HepG2 (cell line): ENCODE data around the gene CARHSP1. TPM values are rescaled to one million over a fixed set of nuclear protein-coding genes. Genes with fewer than 3 reads are reported as not detected.
A peak's percentile ranks its signal among the peaks of the same experiment; 100 is the strongest.

ENCODE experiments used
- HDAC2 ChIP-seq: sonication (generic); formaldehyde crosslinking; IDR thresholded peaks from 2 replicates; pipeline ENCODE4 v1.4.0; 2020; ENCODE audit warnings: missing genetic modification reagents
- KAT7 ChIP-seq: IDR thresholded peaks from 2 replicates; pipeline ENCODE4 v1.6.1; 2018; ENCODE audit warnings: borderline replicate concordance, missing compliant biosample characterization
- KLF12 ChIP-seq: sonication (generic); formaldehyde crosslinking; IDR thresholded peaks from 2 replicates; pipeline ENCODE4 v1.4.0; 2020; ENCODE audit warnings: missing genetic modification reagents, borderline replicate concordance
- MAF1 ChIP-seq: sonication (generic); formaldehyde crosslinking; IDR thresholded peaks from 2 replicates; pipeline ENCODE4 v1.5.0; 2020; ENCODE audit warnings: missing genetic modification reagents, borderline replicate concordance
- MATR3 ChIP-seq: sonication (generic); formaldehyde crosslinking; IDR thresholded peaks from 2 replicates; pipeline ENCODE4 v1.4.0; 2020; ENCODE audit warnings: missing genetic modification reagents
- MEF2D ChIP-seq: sonication (generic); formaldehyde crosslinking; IDR thresholded peaks from 2 replicates; pipeline ENCODE4 v1.5.1; 2020; ENCODE audit warnings: mild to moderate bottlenecking, missing genetic modification reagents
- RFXAP ChIP-seq: sonication (generic); formaldehyde crosslinking; IDR thresholded peaks from 2 replicates; pipeline ENCODE4 v1.4.0; 2020; ENCODE audit warnings: missing genetic modification reagents, borderline replicate concordance
- SCMH1 ChIP-seq: sonication (generic); formaldehyde crosslinking; IDR thresholded peaks from 2 replicates; pipeline ENCODE4 v1.9.0; 2021; ENCODE audit warnings: missing genetic modification reagents, mild to moderate bottlenecking, borderline replicate concordance
- TP53 ChIP-seq: sonication (generic); formaldehyde crosslinking; conservative IDR thresholded peaks from 2 replicates; pipeline ENCODE4 v1.4.0; 2020; ENCODE audit warnings: missing genetic modification reagents
- ZC3H4 ChIP-seq: sonication (generic); formaldehyde crosslinking; IDR thresholded peaks from 2 replicates; pipeline ENCODE4 v1.4.0; 2020; ENCODE audit warnings: missing genetic modification reagents, borderline replicate concordance
- ZEB1 ChIP-seq: IDR thresholded peaks from 2 replicates; pipeline ENCODE4 v1.6.1; 2012; ENCODE audit warnings: mild to moderate bottlenecking, low read depth, inconsistent platforms; ENCODE audit not compliant: insufficient replicate concordance
- ZMYM3 ChIP-seq: sonication (generic); formaldehyde crosslinking; IDR thresholded peaks from 2 replicates; pipeline ENCODE4 v1.5.1; 2020; ENCODE audit warnings: mild to moderate bottlenecking, missing genetic modification reagents
- ZNF253 ChIP-seq: sonication (generic); formaldehyde crosslinking; IDR thresholded peaks from 2 replicates; pipeline ENCODE4 v1.8.0; 2022; ENCODE audit warnings: mild to moderate bottlenecking, missing genetic modification reagents, borderline replicate concordance
- ZNF501 ChIP-seq: sonication (generic); formaldehyde crosslinking; IDR thresholded peaks from 2 replicates; pipeline ENCODE4 v1.5.1; 2020; ENCODE audit warnings: mild to moderate bottlenecking, moderate library complexity, missing genetic modification reagents
- polyA plus RNA-seq, 8 experiments: library from polyadenylated mRNA; depleted of rRNA in 3 of 8; stranded (reverse) in 7 of 8; unstranded in 1 of 8; fragments of >200 nt; fragmentation: Illumina TruSeq in 4 of 8; extraction: Trizol in 4 of 8; gene quantifications; 2 replicates each; pipeline versions ENCODE4 v1.2.1 to v1.2.3, GENCODE V29; 2011 to 2016; ENCODE audit warnings: low read depth in 4 of 8, missing spikeins in 1 of 8, mixed read lengths in 1 of 8; ENCODE audit not compliant: insufficient read depth in 1 of 8
- total RNA-seq, 5 experiments: library from RNA; depleted of rRNA; stranded (reverse); fragments of >200 nt; fragmentation: Illumina TruSeq; extraction: Trizol; gene quantifications; 2 replicates each; pipeline ENCODE4 v1.2.3, GENCODE V29; 2016; ENCODE audit warnings: low read depth in 1 of 5
- TF ChIP-seq, protein P1 (sequence below): sonication (generic); formaldehyde crosslinking; IDR thresholded peaks from 2 replicates; pipeline ENCODE4 v1.8.0; 2023; ENCODE audit warnings: mild to moderate bottlenecking, missing genetic modification reagents
- TF ChIP-seq, protein P2 (sequence below): sonication (generic); formaldehyde crosslinking; IDR thresholded peaks from 2 replicates; pipeline ENCODE4 v1.5.1; 2020; ENCODE audit warnings: missing genetic modification reagents, mild to moderate bottlenecking, borderline replicate concordance
- TF ChIP-seq, protein P3 (sequence below): sonication (generic); formaldehyde crosslinking; IDR thresholded peaks from 2 replicates; pipeline ENCODE4 v1.8.0; 2022; ENCODE audit warnings: mild to moderate bottlenecking, missing genetic modification reagents, borderline replicate concordance
- TF ChIP-seq, protein P4 (sequence below), 2 experiments: sonication (generic) in 1 of 2; formaldehyde crosslinking in 1 of 2; IDR thresholded peaks; 2 replicates each; pipeline versions ENCODE4 v1.4.0 to v1.6.1; 2016 to 2020; ENCODE audit warnings: borderline replicate concordance in 1 of 2, low read depth in 1 of 2, mild to moderate bottlenecking in 1 of 2, missing genetic modification reagents in 1 of 2

Gene CARHSP1
- total and polyA plus RNA-seq, 2 of the 13 experiments (the other 11 are each of a cell fraction or from before 2014, with no cell fraction given): 173 to 345 TPM

DNA sequence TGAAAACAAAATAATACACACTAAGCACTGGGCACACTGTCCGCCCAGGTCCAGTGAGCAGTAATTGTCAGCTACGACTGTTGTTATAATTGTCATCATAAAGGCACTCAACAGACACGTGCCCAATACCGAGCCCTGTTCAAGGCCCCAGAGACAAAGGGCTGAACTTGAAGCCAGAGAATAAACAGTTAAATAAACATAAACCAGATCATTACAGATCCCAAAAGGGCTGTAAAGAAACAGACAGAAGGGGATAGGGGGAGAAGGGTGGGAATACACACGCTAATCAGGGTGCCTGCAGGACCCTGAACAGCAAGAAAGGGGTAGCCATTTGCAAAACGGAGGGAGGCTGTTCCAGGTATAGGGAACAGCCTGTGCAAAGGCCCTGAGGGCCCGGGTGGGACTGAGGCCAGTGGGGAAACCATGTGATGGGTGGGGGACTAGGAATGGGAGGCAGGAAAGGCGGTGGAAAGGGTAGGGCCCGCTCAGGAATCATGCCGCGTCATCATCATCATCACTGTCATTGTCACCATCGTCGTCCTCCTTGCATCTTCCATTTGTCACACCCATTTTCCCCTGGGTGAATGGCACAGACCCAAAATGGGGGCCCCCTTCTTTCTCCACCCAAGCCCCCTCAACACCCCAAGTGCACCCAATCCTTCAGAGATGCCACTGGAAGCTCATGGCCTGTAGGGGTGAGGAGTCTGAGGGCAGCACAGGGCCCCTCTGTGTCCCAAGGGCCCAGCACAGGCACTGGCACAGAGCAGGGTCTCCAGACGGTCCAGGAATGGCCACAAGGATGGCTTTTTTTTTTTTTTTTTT, 6.3 kb downstream of the CARHSP1 start (continued):
- TF ChIP-seq, protein P1, sequence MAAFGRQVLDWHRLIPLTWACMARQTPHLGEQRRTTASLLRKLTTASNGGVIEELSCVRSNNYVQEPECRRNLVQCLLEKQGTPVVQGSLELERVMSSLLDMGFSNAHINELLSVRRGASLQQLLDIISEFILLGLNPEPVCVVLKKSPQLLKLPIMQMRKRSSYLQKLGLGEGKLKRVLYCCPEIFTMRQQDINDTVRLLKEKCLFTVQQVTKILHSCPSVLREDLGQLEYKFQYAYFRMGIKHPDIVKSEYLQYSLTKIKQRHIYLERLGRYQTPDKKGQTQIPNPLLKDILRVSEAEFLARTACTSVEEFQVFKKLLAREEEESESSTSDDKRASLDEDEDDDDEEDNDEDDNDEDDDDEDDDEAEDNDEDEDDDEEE: peak; percentile 71; the same call in 1 of the 2 replicates
- 0 out of 2 replicates have a peak, but pooled peaks have one; percentile 48 for TF ChIP-seq TP53
- TF ChIP-seq, protein P2, sequence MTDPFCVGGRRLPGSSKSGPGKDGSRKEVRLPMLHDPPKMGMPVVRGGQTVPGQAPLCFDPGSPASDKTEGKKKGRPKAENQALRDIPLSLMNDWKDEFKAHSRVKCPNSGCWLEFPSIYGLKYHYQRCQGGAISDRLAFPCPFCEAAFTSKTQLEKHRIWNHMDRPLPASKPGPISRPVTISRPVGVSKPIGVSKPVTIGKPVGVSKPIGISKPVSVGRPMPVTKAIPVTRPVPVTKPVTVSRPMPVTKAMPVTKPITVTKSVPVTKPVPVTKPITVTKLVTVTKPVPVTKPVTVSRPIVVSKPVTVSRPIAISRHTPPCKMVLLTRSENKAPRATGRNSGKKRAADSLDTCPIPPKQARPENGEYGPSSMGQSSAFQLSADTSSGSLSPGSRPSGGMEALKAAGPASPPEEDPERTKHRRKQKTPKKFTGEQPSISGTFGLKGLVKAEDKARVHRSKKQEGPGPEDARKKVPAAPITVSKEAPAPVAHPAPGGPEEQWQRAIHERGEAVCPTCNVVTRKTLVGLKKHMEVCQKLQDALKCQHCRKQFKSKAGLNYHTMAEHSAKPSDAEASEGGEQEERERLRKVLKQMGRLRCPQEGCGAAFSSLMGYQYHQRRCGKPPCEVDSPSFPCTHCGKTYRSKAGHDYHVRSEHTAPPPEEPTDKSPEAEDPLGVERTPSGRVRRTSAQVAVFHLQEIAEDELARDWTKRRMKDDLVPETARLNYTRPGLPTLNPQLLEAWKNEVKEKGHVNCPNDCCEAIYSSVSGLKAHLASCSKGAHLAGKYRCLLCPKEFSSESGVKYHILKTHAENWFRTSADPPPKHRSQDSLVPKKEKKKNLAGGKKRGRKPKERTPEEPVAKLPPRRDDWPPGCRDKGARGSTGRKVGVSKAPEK: 0 out of 2 replicates have a peak, but pooled peaks have one; percentile 14
- TF ChIP-seq MATR3: 0 out of 2 replicates have a peak, but pooled peaks have one; percentile 33
- TF ChIP-seq MEF2D (CRISPR knock-in tag): 0 out of 2 replicates have a peak, but pooled peaks have one; percentile 30
- no peak for TF ChIP-seq RFXAP (CRISPR knock-in tag)
- TF ChIP-seq, protein P3, sequence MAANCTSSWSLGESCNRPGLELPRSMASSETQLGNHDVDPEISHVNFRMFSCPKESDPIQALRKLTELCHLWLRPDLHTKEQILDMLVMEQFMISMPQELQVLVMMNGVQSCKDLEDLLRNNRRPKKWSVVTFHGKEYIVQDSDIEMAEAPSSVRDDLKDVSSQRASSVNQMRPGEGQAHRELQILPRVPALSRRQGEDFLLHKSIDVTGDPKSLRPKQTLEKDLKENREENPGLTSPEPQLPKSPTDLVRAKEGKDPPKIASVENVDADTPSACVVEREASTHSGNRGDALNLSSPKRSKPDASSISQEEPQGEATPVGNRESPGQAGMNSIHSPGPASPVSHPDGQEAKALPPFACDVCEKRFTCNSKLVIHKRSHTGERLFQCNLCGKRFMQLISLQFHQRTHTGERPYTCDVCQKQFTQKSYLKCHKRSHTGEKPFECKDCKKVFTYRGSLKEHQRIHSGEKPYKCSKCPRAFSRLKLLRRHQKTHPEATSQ (CRISPR knock-in tag): no peak
- no peak for TF ChIP-seq ZEB1
- 0 out of 2 replicates have a peak, but pooled peaks have one; percentile 14 for TF ChIP-seq KAT7
- 0 out of 2 replicates have a peak, but pooled peaks have one; percentile 11 for TF ChIP-seq ZNF253
- TF ChIP-seq, protein P4, sequence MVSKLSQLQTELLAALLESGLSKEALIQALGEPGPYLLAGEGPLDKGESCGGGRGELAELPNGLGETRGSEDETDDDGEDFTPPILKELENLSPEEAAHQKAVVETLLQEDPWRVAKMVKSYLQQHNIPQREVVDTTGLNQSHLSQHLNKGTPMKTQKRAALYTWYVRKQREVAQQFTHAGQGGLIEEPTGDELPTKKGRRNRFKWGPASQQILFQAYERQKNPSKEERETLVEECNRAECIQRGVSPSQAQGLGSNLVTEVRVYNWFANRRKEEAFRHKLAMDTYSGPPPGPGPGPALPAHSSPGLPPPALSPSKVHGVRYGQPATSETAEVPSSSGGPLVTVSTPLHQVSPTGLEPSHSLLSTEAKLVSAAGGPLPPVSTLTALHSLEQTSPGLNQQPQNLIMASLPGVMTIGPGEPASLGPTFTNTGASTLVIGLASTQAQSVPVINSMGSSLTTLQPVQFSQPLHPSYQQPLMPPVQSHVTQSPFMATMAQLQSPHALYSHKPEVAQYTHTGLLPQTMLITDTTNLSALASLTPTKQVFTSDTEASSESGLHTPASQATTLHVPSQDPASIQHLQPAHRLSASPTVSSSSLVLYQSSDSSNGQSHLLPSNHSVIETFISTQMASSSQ (IDR thresholded peaks at IDR 0.05; ENCODE audit: low read depth): no peak
- TF ChIP-seq, protein P4 (CRISPR knock-in tag; IDR thresholded peaks at IDR 0.05; ENCODE audit: borderline replicate concordance): no peak
- no peak for TF ChIP-seq SCMH1
- TF ChIP-seq ZC3H4 (CRISPR knock-in tag): peak; percentile 16; the same call in 1 of the 2 replicates
- TF ChIP-seq KLF12 (CRISPR knock-in tag): 0 out of 2 replicates have a peak, but pooled peaks have one; percentile 38
- TF ChIP-seq MAF1 (CRISPR knock-in tag): no peak
- TF ChIP-seq ZNF501 (CRISPR knock-in tag): peak; percentile 28; the same call in 1 of the 2 replicates
- TF ChIP-seq HDAC2 (CRISPR knock-in tag): 0 out of 2 replicates have a peak, but pooled peaks have one; percentile 22
- TF ChIP-seq ZMYM3 (CRISPR knock-in tag): peak; percentile 96
